Sigmoid colon (tissue), 4 donors: ENCODE measurements around the gene ILKAP.

Source experiments
- POLR2A ChIP-seq, 2 donors: fragments of 450-650 bp; IDR thresholded peaks; one replicate each; pipeline ENCODE4 v1.6.1; 2016; ENCODE audit warnings: antibody characterized with exemption in 2 of 2, mild to moderate bottlenecking in 2 of 2, moderate library complexity in 2 of 2
- POLR2AphosphoS5 ChIP-seq, 4 donors: sonication (generic); formaldehyde crosslinking; IDR thresholded peaks; one replicate each; pipeline ENCODE4 v1.6.1; 2017; ENCODE audit warnings: antibody characterized with exemption in 4 of 4
- TF ChIP-seq, protein P1 (sequence below), 4 experiments: fragments of 450-650 bp in 3 of 4; fragments of 200-600 bp in 1 of 4; IDR thresholded peaks; one replicate each; pipeline ENCODE4 v1.5.1; 2016 to 2019; ENCODE audit warnings: antibody characterized with exemption in 4 of 4, mild to moderate bottlenecking in 3 of 4, moderate library complexity in 2 of 4

- no peak for TF ChIP-seq POLR2A (IDR thresholded peaks at IDR 0.05)
- TF ChIP-seq, protein P1, sequence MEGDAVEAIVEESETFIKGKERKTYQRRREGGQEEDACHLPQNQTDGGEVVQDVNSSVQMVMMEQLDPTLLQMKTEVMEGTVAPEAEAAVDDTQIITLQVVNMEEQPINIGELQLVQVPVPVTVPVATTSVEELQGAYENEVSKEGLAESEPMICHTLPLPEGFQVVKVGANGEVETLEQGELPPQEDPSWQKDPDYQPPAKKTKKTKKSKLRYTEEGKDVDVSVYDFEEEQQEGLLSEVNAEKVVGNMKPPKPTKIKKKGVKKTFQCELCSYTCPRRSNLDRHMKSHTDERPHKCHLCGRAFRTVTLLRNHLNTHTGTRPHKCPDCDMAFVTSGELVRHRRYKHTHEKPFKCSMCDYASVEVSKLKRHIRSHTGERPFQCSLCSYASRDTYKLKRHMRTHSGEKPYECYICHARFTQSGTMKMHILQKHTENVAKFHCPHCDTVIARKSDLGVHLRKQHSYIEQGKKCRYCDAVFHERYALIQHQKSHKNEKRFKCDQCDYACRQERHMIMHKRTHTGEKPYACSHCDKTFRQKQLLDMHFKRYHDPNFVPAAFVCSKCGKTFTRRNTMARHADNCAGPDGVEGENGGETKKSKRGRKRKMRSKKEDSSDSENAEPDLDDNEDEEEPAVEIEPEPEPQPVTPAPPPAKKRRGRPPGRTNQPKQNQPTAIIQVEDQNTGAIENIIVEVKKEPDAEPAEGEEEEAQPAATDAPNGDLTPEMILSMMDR (IDR thresholded peaks at IDR 0.05): no peak
- no peak for TF ChIP-seq POLR2AphosphoS5 (IDR thresholded peaks at IDR 0.05)
These were observed 56.5 kb downstream of the ILKAP start for GRCh38 chr2:238146884-238147544.
